Measurements from ENCODE around the gene EIF4B. TPM values are rescaled to one million over a fixed set of nuclear protein-coding genes. Genes with fewer than 3 reads are reported as not detected.

The EIF4B gene
- total and polyA plus RNA-seq, 4 donors: 147 to 439 (median 306) TPM

DNA sequence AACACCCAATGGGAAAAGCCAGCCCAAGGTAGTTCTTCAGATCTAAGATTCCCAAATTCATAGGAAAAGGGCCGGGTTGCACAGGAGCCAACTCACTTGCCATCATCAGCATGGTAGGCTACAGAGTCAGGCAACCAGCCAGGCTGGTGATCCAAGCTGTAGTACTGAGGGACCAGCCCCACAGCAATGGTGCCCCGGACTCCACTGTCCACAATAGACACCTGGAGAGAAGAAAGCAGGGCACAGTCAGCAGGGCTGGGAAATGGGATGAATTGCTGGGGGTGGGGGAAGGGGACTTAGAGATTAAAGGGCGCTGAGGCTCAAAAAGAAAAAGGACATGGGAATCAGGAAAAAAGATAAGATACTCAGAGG is 68.7 kb downstream of the EIF4B start:
- H3K27ac ChIP-seq (ENCODE audit: low read depth in 1 of 2, low read length in 2 of 2): no peak overlapping the region
- H3K4me3 ChIP-seq (ENCODE audit: low read length in 2 of 2): no peak overlapping the region
- DNase-seq (peak in 1 of 2 donors; percentile 55), ATAC-seq (ENCODE audit: low FRiP score) (no peak)
- WGBS, 2 donors: 81 to 90% methylated on average over 3 of the region's 3 CpGs
- peaks cover 0 to 3% of the 10 kb centered on the region in 2 donors for H3K36me3 ChIP-seq (ENCODE audit: control insufficient read depth in 1 of 2, insufficient read depth in 2 of 2, low read length in 1 of 2)
- no peaks in the 10 kb centered on the region for H3K27me3 ChIP-seq (ENCODE audit: control insufficient read depth in 1 of 2, insufficient read depth in 2 of 2, low read length in 1 of 2)
- peaks cover 2 to 6% of the 10 kb centered on the region in 2 donors for H3K4me1 ChIP-seq (ENCODE audit: control insufficient read depth in 1 of 2, insufficient read depth in 2 of 2, low read length in 2 of 2)
- H3K9me3 ChIP-seq (ENCODE audit: control insufficient read depth, low read length): no peaks in the 10 kb centered on the region
- intact Hi-C loops (cut with DNase I): no loop called here

DNA sequence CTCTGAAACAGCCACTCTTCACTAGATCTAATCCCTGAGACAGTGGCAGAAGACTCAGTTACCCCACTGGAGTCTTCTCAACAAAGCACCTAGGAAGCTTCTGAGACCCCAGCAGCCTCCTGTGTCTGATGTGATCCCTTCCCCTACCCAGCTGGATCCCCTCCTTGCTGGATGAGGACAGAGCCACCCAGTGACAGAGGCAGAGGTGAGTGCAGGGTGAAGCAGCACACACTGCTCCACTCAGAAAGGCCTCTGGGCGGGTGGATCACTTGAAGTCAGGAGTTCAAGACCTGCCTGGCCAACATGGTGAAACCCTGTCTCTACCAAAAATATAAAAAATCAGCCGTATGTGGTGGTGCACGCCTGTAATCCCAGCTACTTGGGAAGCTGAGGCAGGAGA is 70.2 kb downstream of the EIF4B start:
- no peak for ATAC-seq (ENCODE audit: low FRiP score)
- peaks cover 0 to 3% of the 10 kb centered on the region in 2 donors for H3K36me3 ChIP-seq (ENCODE audit: control insufficient read depth in 1 of 2, insufficient read depth in 2 of 2, low read length in 1 of 2)
- H3K27me3 ChIP-seq (ENCODE audit: control insufficient read depth in 1 of 2, insufficient read depth in 2 of 2, low read length in 1 of 2): no peaks in the 10 kb centered on the region
- H3K4me1 ChIP-seq (ENCODE audit: control insufficient read depth in 1 of 2, insufficient read depth in 2 of 2, low read length in 2 of 2): peaks cover 2 to 6% of the 10 kb centered on the region in 2 donors
- no peaks in the 10 kb centered on the region for H3K9me3 ChIP-seq (ENCODE audit: control insufficient read depth, low read length)
- H3K27ac ChIP-seq (ENCODE audit: low read depth in 1 of 2, low read length in 2 of 2): no peak overlapping the region
- peak in 1 of 2 donors; percentile 26 for DNase-seq
- intact Hi-C loops (cut with DNase I): no loop called here
- WGBS, 2 donors: 88 to 91% methylated on average over 3 of the region's 3 CpGs
- no peak overlapping the region for H3K4me3 ChIP-seq (ENCODE audit: low read length in 2 of 2)

DNA sequence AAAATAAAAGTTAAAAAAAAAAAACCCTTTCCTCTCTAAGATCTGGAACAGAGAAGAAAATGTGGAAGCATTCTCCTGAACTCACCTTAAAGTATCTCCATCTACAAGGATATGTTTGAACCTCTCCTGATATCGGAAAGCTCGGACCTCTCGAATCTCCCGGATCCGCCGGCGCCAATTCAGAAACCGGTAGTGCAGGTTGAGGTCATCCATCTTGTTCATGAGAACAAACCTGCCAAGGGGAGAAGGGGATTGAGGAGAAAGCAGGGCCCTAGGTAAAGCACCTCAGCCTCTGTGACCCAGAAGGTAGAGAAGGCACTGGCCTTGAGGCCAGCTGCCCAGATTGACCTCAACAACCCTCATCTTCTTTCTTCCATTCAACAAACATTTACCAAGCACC is 70.8 kb downstream of the EIF4B start:
- intact Hi-C loops (cut with DNase I): no loop called here
- peaks cover 2 to 6% of the 10 kb centered on the region in 2 donors for H3K4me1 ChIP-seq (ENCODE audit: control insufficient read depth in 1 of 2, insufficient read depth in 2 of 2, low read length in 2 of 2)
- peaks cover 0 to 3% of the 10 kb centered on the region in 2 donors for H3K36me3 ChIP-seq (ENCODE audit: control insufficient read depth in 1 of 2, insufficient read depth in 2 of 2, low read length in 1 of 2)
- no peak overlapping the region for H3K4me3 ChIP-seq (ENCODE audit: low read length in 2 of 2)
- 93 to 96% methylated on average over 8 of the region's 8 CpGs for WGBS, 2 donors
- no peak overlapping the region for H3K27ac ChIP-seq (ENCODE audit: low read depth in 1 of 2, low read length in 2 of 2)
- no peak for ATAC-seq (ENCODE audit: low FRiP score)
- no peaks in the 10 kb centered on the region for H3K27me3 ChIP-seq (ENCODE audit: control insufficient read depth in 1 of 2, insufficient read depth in 2 of 2, low read length in 1 of 2)
- peak in 1 of 2 donors; percentile 33 for DNase-seq
- no peaks in the 10 kb centered on the region for H3K9me3 ChIP-seq (ENCODE audit: control insufficient read depth, low read length)

DNA sequence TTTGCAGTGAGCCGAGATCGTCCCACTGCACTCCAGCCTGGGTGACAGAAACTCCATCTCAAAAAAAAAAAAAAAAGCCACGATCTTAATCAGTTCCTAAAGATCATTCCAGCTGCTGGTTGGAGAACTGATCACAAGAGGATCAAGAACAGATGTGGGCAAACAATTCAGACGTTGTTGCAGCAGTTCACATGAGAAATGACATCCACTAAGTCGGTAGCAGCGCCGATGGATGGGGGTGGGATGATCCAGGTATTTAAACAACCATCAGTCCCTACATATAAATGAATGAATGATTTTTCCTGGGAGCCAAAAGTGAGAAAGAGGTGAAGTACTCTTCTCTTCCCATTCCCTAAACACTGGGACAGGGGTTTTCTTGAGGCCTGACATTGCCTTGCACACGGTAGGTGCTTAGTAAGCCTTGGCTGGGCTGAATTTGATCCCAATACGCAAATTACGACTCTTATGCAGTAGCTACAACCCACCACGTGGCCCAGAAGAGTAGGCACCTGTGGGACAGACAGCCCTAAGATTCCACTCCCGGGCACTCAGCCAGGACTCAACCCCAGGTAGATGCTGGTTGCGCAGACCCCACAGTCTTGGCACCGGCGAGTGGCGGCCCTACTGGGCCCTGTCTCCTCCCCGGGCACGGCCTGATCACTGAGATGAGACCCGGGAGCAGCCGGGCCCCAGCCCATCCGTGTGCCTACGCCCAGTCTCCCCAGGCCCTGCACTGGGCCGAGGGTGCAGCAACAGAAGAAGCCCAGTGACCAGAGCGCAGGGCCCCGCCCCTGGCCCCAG is 72.4 kb downstream of the EIF4B start:
- Histone ChIP-seq H3K4me3 (ENCODE audit: low read length in 2 of 2) (peak overlapping the region; percentile 79 to 92), H3K9me3 (ENCODE audit: control insufficient read depth, low read length) (no peaks in the 10 kb centered on the region), H3K4me1 (ENCODE audit: control insufficient read depth in 1 of 2, insufficient read depth in 2 of 2, low read length in 2 of 2) (peaks cover 2% of the 10 kb centered on the region in 2 donors), H3K27me3 (ENCODE audit: control insufficient read depth in 1 of 2, insufficient read depth in 2 of 2, low read length in 1 of 2) (no peaks in the 10 kb centered on the region), H3K27ac (ENCODE audit: low read depth in 1 of 2, low read length in 2 of 2) (peak overlapping the region; percentile 15 to 70), H3K36me3 (ENCODE audit: control insufficient read depth in 1 of 2, insufficient read depth in 2 of 2, low read length in 1 of 2) (peaks cover 0 to 3% of the 10 kb centered on the region in 2 donors)
- peak; percentile 1 for ATAC-seq (ENCODE audit: low FRiP score)
- WGBS, 2 donors: 11 to 12% methylated on average over 22 to 25 of the region's 25 CpGs
- DNase-seq: peak in 1 of 2 donors; percentile 44
- intact Hi-C loops (cut with DNase I): loop anchor here in 1 of 2 donors (2.0 kb wide), 1 partner anchor 20 kb away; no protein-coding TSS in a partner anchor

DNA sequence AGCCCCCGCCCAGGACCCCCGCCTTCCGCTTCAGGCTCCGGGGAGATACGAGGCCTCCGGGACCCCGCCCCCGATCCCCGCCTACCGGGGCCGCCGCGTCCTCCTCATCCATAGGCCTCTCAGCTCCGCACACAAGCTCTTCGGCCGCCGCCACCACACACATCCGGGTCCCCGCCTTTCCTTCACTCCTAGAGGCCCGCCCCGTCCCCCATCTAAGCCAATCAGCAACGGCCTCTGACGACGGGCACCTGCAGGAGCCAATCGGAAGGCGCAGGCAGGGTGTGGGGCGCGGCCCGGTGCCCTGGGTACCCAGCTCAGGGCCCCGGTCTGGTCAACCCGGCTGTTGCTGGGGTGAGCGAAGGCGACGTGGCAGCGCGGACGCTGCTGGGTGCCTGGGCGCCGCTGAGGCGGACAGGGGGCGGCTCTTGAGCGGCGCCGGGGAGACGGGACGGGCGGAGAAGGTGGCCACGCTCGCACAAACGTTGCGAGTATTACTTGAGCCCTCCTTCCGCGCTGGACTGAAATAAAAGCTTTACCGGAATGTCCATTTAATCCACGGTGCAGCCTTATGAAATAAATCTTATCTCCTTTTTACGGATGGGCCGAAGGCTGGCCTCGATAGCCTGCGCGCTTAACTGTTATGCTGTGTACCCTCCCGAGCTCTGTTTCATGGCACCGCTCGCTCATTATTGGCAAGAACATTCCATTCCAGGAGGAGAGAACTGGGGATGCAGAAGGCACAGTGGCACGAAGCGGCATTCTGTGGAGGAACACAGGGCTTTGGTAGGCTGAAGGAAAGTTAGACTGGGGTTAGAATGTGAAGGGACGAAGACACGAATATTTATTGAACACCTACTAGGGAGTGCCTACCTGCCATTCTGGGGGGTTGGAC is 73.2 kb downstream of the EIF4B start, which contains the start of gene SPRYD3:
TSS of gene SPRYD3 (minus strand) at position 165 of the 892 bp plus-strand sequence. CDS start at position 108, 57 bp downstream.
- peaks cover 0 to 3% of the 10 kb centered on the region in 2 donors for H3K36me3 ChIP-seq (ENCODE audit: control insufficient read depth in 1 of 2, insufficient read depth in 2 of 2, low read length in 1 of 2)
- peak within 1 kb of the TSS; percentile 79 to 92 for H3K4me3 ChIP-seq (ENCODE audit: low read length in 2 of 2)
- H3K4me1 ChIP-seq (ENCODE audit: control insufficient read depth in 1 of 2, insufficient read depth in 2 of 2, low read length in 2 of 2): peaks cover 2% of the 10 kb centered on the region in 2 donors
- ATAC-seq (ENCODE audit: low FRiP score) (peak; percentile 100), DNase-seq (peak; percentile 98 to 99)
- H3K27me3 ChIP-seq (ENCODE audit: control insufficient read depth in 1 of 2, insufficient read depth in 2 of 2, low read length in 1 of 2): no peaks in the 10 kb centered on the region
- peak within 1 kb of the TSS; percentile 15 to 71 for H3K27ac ChIP-seq (ENCODE audit: low read depth in 1 of 2, low read length in 2 of 2)
- WGBS, 2 donors: 1% methylated on average over 60 to 67 of the region's 67 CpGs
- H3K9me3 ChIP-seq (ENCODE audit: control insufficient read depth, low read length): no peaks in the 10 kb centered on the region
- intact Hi-C loops (cut with DNase I): loop anchor here in 1 of 2 donors (2.0 kb wide), 1 partner anchor 19 kb away; no protein-coding TSS in a partner anchor

DNA sequence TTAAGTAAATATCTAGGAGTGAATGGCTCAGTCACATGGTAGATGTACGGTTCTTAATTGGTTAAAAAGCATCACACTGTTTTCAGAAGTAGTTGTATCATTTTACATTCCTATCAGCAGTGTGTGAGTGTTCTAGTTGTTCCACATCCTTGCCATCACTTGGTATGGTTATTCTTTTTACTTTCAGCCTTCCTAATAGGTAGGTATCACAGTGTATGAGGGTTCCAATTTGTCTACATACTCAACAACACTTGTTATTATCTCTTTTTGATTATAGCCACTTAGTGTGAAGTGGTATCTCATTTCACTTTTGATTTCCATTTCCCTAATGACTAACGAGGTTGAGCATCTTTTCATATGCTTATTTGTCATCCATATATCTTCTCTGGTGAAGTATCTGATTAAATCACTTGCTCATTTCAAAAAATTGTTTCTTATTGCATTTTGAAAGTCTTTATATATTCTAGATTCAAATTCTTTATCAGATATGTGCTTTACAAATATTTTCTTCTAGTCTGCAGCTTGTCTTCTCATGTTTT is 76.5 kb downstream of the EIF4B start:
- H3K27ac ChIP-seq (ENCODE audit: low read depth in 1 of 2, low read length in 2 of 2): no peak overlapping the region
- H3K4me3 ChIP-seq (ENCODE audit: low read length in 2 of 2): no peak overlapping the region
- H3K4me1 ChIP-seq (ENCODE audit: control insufficient read depth in 1 of 2, insufficient read depth in 2 of 2, low read length in 2 of 2): peaks cover 0 to 1% of the 10 kb centered on the region in 2 donors
- no peaks in the 10 kb centered on the region for H3K9me3 ChIP-seq (ENCODE audit: control insufficient read depth, low read length)
- ATAC-seq (ENCODE audit: low FRiP score) (no peak), DNase-seq (no peak)
- intact Hi-C loops (cut with DNase I): no loop called here
- 79 to 83% methylated on average over 2 of the region's 2 CpGs for WGBS, 2 donors
- no peaks in the 10 kb centered on the region for H3K27me3 ChIP-seq (ENCODE audit: control insufficient read depth in 1 of 2, insufficient read depth in 2 of 2, low read length in 1 of 2)
- no peaks in the 10 kb centered on the region for H3K36me3 ChIP-seq (ENCODE audit: control insufficient read depth in 1 of 2, insufficient read depth in 2 of 2, low read length in 1 of 2)

DNA sequence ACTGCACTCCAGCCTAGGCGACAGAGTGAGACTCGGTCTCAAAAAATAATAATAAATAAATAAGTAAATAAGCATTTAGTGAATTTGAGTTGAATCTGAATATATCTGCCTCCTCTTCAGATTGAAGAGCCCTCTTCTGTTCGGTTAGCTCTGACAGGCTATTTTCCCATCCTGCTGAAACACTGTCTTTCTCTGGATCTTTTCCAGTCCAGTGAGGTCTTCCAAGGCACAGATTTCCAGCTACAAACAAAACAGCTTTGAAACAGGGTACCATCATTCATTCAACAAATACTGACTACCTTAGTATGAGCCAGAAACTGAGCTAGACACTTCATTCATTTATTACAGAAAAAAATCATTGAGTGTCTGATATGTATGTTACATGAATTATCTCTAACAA is 80.1 kb downstream of the EIF4B start:
- Histone ChIP-seq H3K4me3 (ENCODE audit: low read length in 2 of 2) (no peak overlapping the region), H3K36me3 (ENCODE audit: control insufficient read depth in 1 of 2, insufficient read depth in 2 of 2, low read length in 1 of 2) (no peaks in the 10 kb centered on the region), H3K9me3 (ENCODE audit: control insufficient read depth, low read length) (no peaks in the 10 kb centered on the region), H3K27me3 (ENCODE audit: control insufficient read depth in 1 of 2, insufficient read depth in 2 of 2, low read length in 1 of 2) (no peaks in the 10 kb centered on the region), H3K27ac (ENCODE audit: low read depth in 1 of 2, low read length in 2 of 2) (no peak overlapping the region), H3K4me1 (ENCODE audit: control insufficient read depth in 1 of 2, insufficient read depth in 2 of 2, low read length in 2 of 2) (no peaks in the 10 kb centered on the region)
- DNase-seq (no peak), ATAC-seq (ENCODE audit: low FRiP score) (no peak)
- WGBS, 2 donors: 91 to 97% methylated on average over 3 of the region's 3 CpGs
- intact Hi-C loops (cut with DNase I): no loop called here

DNA sequence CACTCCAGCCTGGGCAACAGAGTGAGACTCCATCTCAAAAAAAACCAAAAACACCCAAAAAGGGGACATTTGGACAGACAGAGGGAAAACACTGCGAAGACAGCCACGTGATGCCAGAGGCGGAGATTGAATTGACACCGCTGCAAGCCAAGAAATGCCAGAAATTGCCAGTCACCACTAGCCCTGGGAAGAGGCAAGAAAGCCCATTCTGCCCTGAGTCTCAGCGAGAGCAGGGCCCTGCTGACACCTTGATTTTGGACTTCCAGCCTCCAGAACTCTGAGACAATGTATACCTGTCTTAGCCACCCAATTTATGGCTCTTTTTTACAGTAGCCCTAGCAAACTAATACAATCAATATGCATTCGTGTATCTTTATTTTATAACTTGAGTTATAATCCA is 83.8 kb downstream of the EIF4B start:
- intact Hi-C loops (cut with DNase I): no loop called here
- H3K36me3 ChIP-seq (ENCODE audit: control insufficient read depth in 1 of 2, insufficient read depth in 2 of 2, low read length in 1 of 2): no peaks in the 10 kb centered on the region
- ATAC-seq (ENCODE audit: low FRiP score) (no peak), DNase-seq (no peak)
- 96 to 98% methylated on average over 6 of the region's 6 CpGs for WGBS, 2 donors
- H3K27me3 ChIP-seq (ENCODE audit: control insufficient read depth in 1 of 2, insufficient read depth in 2 of 2, low read length in 1 of 2): no peaks in the 10 kb centered on the region
- H3K4me1 ChIP-seq (ENCODE audit: control insufficient read depth in 1 of 2, insufficient read depth in 2 of 2, low read length in 2 of 2): no peaks in the 10 kb centered on the region
- H3K27ac ChIP-seq (ENCODE audit: low read depth in 1 of 2, low read length in 2 of 2): no peak overlapping the region
- no peak overlapping the region for H3K4me3 ChIP-seq (ENCODE audit: low read length in 2 of 2)
- no peaks in the 10 kb centered on the region for H3K9me3 ChIP-seq (ENCODE audit: control insufficient read depth, low read length)

All from aorta (tissue), 5 donors.